IPS-20b (cell line): ENCODE data around the gene CPSF4L.

Experiments used
- H3K27ac ChIP-seq: one replicate; pipeline ENCODE4 v1.5.1; 2013; ENCODE audit warnings: low read length
- H3K27me3 ChIP-seq: 2 replicates; pipeline ENCODE4 v1.6.1; 2013; ENCODE audit warnings: mild to moderate bottlenecking, low read length, inconsistent platforms; ENCODE audit not compliant: insufficient read depth
- H3K36me3 ChIP-seq: 2 replicates; pipeline ENCODE4 v1.6.1; 2013; ENCODE audit warnings: low read depth, mild to moderate bottlenecking, inconsistent platforms, low read length, moderate library complexity; ENCODE audit not compliant: insufficient read depth
- H3K4me1 ChIP-seq: 2 replicates; pipeline ENCODE4 v1.6.1; 2013; ENCODE audit warnings: mild to moderate bottlenecking, control low read depth, inconsistent platforms, low read length, moderate library complexity; ENCODE audit not compliant: insufficient read depth
- H3K4me3 ChIP-seq: 2 replicates; pipeline ENCODE4 v1.5.1; 2013; ENCODE audit warnings: mild to moderate bottlenecking, low read length, inconsistent platforms
- H3K9ac ChIP-seq: 2 replicates; pipeline ENCODE4 v1.6.1; 2013; ENCODE audit warnings: low read depth, mild to moderate bottlenecking, inconsistent platforms, low read length, moderate library complexity
- H3K9me3 ChIP-seq: 2 replicates; pipeline ENCODE4 v1.6.1; 2013; ENCODE audit warnings: mild to moderate bottlenecking, low read depth, low read length, inconsistent platforms; ENCODE audit not compliant: insufficient read depth

CPSF4L gene

GRCh38 chr17:73278465-73279453 lies 17.1 kb upstream of the CPSF4L start:
- no peaks in the 10 kb centered on the region for H3K27me3 ChIP-seq
- H3K9ac ChIP-seq: no peak overlapping the region
- no peaks in the 10 kb centered on the region for H3K9me3 ChIP-seq
- no peak overlapping the region for H3K4me3 ChIP-seq
- no peak overlapping the region for H3K27ac ChIP-seq
- no peaks in the 10 kb centered on the region; the same call in 1 of the 2 replicates for H3K4me1 ChIP-seq
- no peaks in the 10 kb centered on the region for H3K36me3 ChIP-seq

GRCh38 chr17:73278049-73278464 lies 16.4 kb upstream of the CPSF4L start:
- Histone ChIP-seq H3K9ac (no peak overlapping the region), H3K4me3 (no peak overlapping the region), H3K4me1 (no peaks in the 10 kb centered on the region), H3K27me3 (no peaks in the 10 kb centered on the region), H3K36me3 (no peaks in the 10 kb centered on the region), H3K27ac (no peak overlapping the region), H3K9me3 (no peaks in the 10 kb centered on the region)

- Histone ChIP-seq H3K4me1 (no peaks in the 10 kb centered on the region), H3K27me3 (no peaks in the 10 kb centered on the region), H3K27ac (no peak overlapping the region), H3K4me3 (no peak overlapping the region), H3K9me3 (no peaks in the 10 kb centered on the region), H3K9ac (no peak overlapping the region), H3K36me3 (no peaks in the 10 kb centered on the region)
These were observed 12.8 kb upstream of the CPSF4L start for GRCh38 chr17:73274490-73274889.

- H3K4me1 ChIP-seq: no peaks in the 10 kb centered on the region
- H3K27me3 ChIP-seq: no peaks in the 10 kb centered on the region
- no peak overlapping the region for H3K9ac ChIP-seq
- H3K27ac ChIP-seq: no peak overlapping the region
- H3K4me3 ChIP-seq: no peak overlapping the region
- H3K9me3 ChIP-seq: no peaks in the 10 kb centered on the region
- H3K36me3 ChIP-seq: no peaks in the 10 kb centered on the region
These were observed 11.2 kb upstream of the CPSF4L start for GRCh38 chr17:73272906-73273218.

- H3K9me3 ChIP-seq: no peaks in the 10 kb centered on the region
- no peak overlapping the region for H3K9ac ChIP-seq
These were observed 9.4 kb upstream of the CPSF4L start for GRCh38 chr17:73271072-73271471.

GRCh38 chr17:73269791-73270190 lies 8.1 kb upstream of the CPSF4L start:
- H3K9ac ChIP-seq: no peak overlapping the region
- H3K4me3 ChIP-seq: no peak overlapping the region
- H3K4me1 ChIP-seq: no peaks in the 10 kb centered on the region
- no peak overlapping the region for H3K27ac ChIP-seq
- no peaks in the 10 kb centered on the region for H3K9me3 ChIP-seq
- H3K27me3 ChIP-seq: no peaks in the 10 kb centered on the region
- H3K36me3 ChIP-seq: no peaks in the 10 kb centered on the region

More at GRCh38 chr17:73271072-73271471, 9.4 kb upstream of the CPSF4L start:
- no peak overlapping the region for H3K27ac ChIP-seq
- no peak overlapping the region for H3K4me3 ChIP-seq
- no peaks in the 10 kb centered on the region for H3K36me3 ChIP-seq
- no peaks in the 10 kb centered on the region for H3K27me3 ChIP-seq
- H3K4me1 ChIP-seq: no peaks in the 10 kb centered on the region

- H3K27ac ChIP-seq: no peak overlapping the region
- no peaks in the 10 kb centered on the region for H3K36me3 ChIP-seq
- H3K4me1 ChIP-seq: no peaks in the 10 kb centered on the region
- no peak overlapping the region for H3K4me3 ChIP-seq
- H3K9ac ChIP-seq: no peak overlapping the region
- no peaks in the 10 kb centered on the region for H3K9me3 ChIP-seq
- no peaks in the 10 kb centered on the region for H3K27me3 ChIP-seq
These were observed 7.6 kb upstream of the CPSF4L start for GRCh38 chr17:73269329-73269615.

- H3K27me3 ChIP-seq: no peaks in the 10 kb centered on the region
- no peaks in the 10 kb centered on the region for H3K36me3 ChIP-seq
- H3K4me3 ChIP-seq: no peak overlapping the region
- no peaks in the 10 kb centered on the region for H3K9me3 ChIP-seq
- H3K9ac ChIP-seq: no peak overlapping the region
- H3K27ac ChIP-seq: no peak overlapping the region
- no peaks in the 10 kb centered on the region for H3K4me1 ChIP-seq
These were observed 7.1 kb upstream of the CPSF4L start for GRCh38 chr17:73268582-73269328.

- H3K4me1 ChIP-seq: peaks cover 4% of the 10 kb centered on the region
- peaks cover 6% of the 10 kb centered on the region for H3K27me3 ChIP-seq
- no peaks in the 10 kb centered on the region for H3K36me3 ChIP-seq
- H3K4me3 ChIP-seq: no peak overlapping the region
- H3K9me3 ChIP-seq: no peaks in the 10 kb centered on the region
- no peak overlapping the region for H3K27ac ChIP-seq
- H3K9ac ChIP-seq: no peak overlapping the region
These were observed 6.2 kb upstream of the CPSF4L start for GRCh38 chr17:73267648-73268537.

GRCh38 chr17:73266796-73267195 lies 5.1 kb upstream of the CPSF4L start:
- Histone ChIP-seq H3K4me1 (peaks cover 14% of the 10 kb centered on the region), H3K9ac (no peak overlapping the region)

More at GRCh38 chr17:73266796-73267195, 5.1 kb upstream of the CPSF4L start:
- Histone ChIP-seq H3K27me3 (peaks cover 8% of the 10 kb centered on the region), H3K27ac (no peak overlapping the region), H3K9me3 (no peaks in the 10 kb centered on the region), H3K36me3 (no peaks in the 10 kb centered on the region), H3K4me3 (no peak overlapping the region)
